NOMO-1 treated with DMSO at 0.1 percent for 48 hours (cell line): ENCODE measurements around the gene GPC5.
"Not testable (repeated sequence)": the region's sequence is repeated elsewhere in the genome, so short reads cannot be mapped to it uniquely, and the experiment has no call there.

Source experiments
- DNase-seq: peaks from one replicate; lab custom pipeline; 2025; ENCODE audit not compliant: unreplicated experiment; lab: John Stamatoyannopoulos, UW

The GPC5 gene

GRCh38 chr13:92896842-92897241 is 1498.4 kb downstream of the GPC5 start:
- DNase-seq, result no peak

DNA sequence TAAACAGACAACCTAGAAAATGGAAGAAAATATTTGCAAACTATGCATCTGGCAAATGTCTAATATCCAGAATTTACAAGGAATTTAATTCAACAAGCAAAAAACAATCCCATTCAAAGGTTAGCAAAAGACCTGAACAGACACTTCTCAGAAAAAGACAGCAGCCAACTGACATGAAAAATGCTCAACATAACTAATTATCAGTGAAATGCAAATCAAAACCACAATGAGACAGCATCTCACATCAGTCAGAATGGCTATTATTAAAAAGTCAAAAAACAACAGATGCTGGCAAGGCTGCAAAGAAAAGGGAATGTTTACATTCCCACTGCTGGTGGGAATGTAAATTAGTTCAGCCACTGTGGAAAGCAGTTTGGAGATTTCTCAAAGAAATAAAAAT is 1500.5 kb downstream of the GPC5 start:
- not testable (repeated sequence) for DNase-seq

DNA sequence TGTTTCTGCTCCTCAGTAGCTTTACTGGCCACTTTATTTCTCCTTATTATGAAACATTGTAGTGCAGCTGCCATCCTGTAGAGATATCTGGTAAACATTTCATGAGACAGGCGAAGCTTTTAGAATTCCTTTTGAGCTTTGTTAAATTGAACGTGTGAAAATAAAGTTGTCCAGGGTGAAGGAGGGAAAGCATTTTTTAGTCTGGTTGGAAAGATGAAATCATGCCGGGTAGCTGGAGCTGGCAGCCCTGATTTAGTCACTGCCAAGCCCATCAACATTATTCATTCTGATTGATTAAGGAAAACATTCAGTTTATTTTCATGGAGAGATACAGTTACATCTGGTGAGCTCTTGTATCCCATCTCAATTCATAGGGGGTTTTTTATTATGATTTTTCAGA is 1502.0 kb downstream of the GPC5 start:
- DNase-seq, result no peak

GRCh38 chr13:92901739-92902138 is 1503.3 kb downstream of the GPC5 start:
- DNase-seq, result no peak

DNA sequence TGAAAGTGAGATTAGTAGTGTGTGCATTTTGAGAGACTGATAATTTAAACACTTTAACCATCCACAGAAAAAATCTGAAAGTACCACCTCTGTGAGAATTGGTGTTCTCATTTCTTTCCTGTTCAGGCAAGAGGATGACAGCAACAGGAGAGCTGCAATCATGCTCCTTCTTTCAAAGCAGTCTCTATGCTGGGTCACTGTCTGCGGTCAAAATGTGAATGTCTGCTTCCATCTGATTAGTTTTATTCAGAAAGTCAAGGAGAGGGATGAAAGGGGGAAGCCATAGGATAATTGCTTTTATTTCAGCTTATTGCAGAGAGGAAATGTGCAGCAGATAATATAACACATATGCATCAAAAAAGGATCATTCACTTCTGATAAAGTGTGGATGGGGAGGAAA is 1514.2 kb downstream of the GPC5 start:
- no peak for DNase-seq

DNA sequence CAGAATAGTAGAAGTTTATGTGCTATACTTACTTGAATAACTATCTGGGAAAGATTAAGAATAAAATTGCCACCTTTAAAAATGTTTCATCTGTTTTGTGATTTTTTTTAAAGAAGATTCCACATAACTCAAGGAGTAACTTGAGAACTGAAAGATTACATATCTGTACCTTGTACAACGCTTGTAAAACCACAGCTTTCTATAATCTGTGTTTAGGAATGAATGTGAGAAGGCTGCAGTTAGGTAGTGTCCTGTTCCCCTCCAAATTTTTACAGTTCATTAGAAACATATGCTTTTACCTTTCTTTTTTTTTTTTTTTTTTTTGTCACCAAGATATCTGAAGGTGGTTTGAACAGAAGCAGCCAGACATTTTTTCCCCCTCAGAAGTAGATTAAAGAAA is 1515.4 kb downstream of the GPC5 start:
- DNase-seq, result no peak
